ENCODE measurements around the gene ANKRD27. TPM values are rescaled to one million over a fixed set of nuclear protein-coding genes. Genes with fewer than 3 reads are reported as not detected.

Gene ANKRD27
- total RNA-seq, 1 donor = 31.5 TPM

GRCh38 chr19:32682317-32682716 is 7.3 kb upstream of the ANKRD27 start:
- Histone ChIP-seq H3K79me2 (ENCODE audit: insufficient read depth, low read length) (no peaks in the 10 kb centered on the region), H3K9me3 (ENCODE audit: low read depth, low read length) (no peaks in the 10 kb centered on the region), H4K20me1 (ENCODE audit: insufficient read depth, low read length) (no peaks in the 10 kb centered on the region), H3K36me3 (ENCODE audit: insufficient read depth, low read length) (no peaks in the 10 kb centered on the region), H2AFZ (ENCODE audit: low read length) (no peak overlapping the region), H3K4me1 (ENCODE audit: insufficient read depth, low read length) (no peaks in the 10 kb centered on the region), H3K4me3 (ENCODE audit: insufficient read depth, low read length) (no peak overlapping the region), H3K4me2 (ENCODE audit: insufficient read depth, low read length) (no peak overlapping the region), H3K27ac (ENCODE audit: low read depth, low read length) (no peak overlapping the region), H3K27me3 (ENCODE audit: insufficient read depth, low read length) (peaks cover 6% of the 10 kb centered on the region)
- DNase-seq (ENCODE audit: insufficient read length, low spot score, missing footprints) = no peak
- no peak for TF ChIP-seq CTCF (IDR thresholded peaks at IDR 0.05; ENCODE audit: extremely low read depth, low read depth, low read length)

GRCh38 chr19:32680986-32681385 is 6.0 kb upstream of the ANKRD27 start:
- Histone ChIP-seq H3K27ac (ENCODE audit: low read depth, low read length) (no peak overlapping the region), H3K79me2 (ENCODE audit: insufficient read depth, low read length) (no peaks in the 10 kb centered on the region), H4K20me1 (ENCODE audit: insufficient read depth, low read length) (no peaks in the 10 kb centered on the region), H3K4me2 (ENCODE audit: insufficient read depth, low read length) (no peak overlapping the region), H3K27me3 (ENCODE audit: insufficient read depth, low read length) (peaks cover 20% of the 10 kb centered on the region), H3K4me1 (ENCODE audit: insufficient read depth, low read length) (no peaks in the 10 kb centered on the region), H3K4me3 (ENCODE audit: insufficient read depth, low read length) (no peak overlapping the region), H2AFZ (ENCODE audit: low read length) (no peak overlapping the region), H3K9me3 (ENCODE audit: low read depth, low read length) (no peaks in the 10 kb centered on the region), H3K36me3 (ENCODE audit: insufficient read depth, low read length) (no peaks in the 10 kb centered on the region)
- DNase-seq (ENCODE audit: insufficient read length, low spot score, missing footprints) = no peak
- TF ChIP-seq CTCF (IDR thresholded peaks at IDR 0.05; ENCODE audit: extremely low read depth, low read depth, low read length) = no peak

- no peak for TF ChIP-seq CTCF (IDR thresholded peaks at IDR 0.05; ENCODE audit: extremely low read depth, low read depth, low read length)
- DNase-seq (ENCODE audit: insufficient read length, low spot score, missing footprints) = no peak
- Histone ChIP-seq H3K36me3 (ENCODE audit: insufficient read depth, low read length) (no peaks in the 10 kb centered on the region), H2AFZ (ENCODE audit: low read length) (no peak overlapping the region), H3K9me3 (ENCODE audit: low read depth, low read length) (no peaks in the 10 kb centered on the region), H3K4me2 (ENCODE audit: insufficient read depth, low read length) (no peak overlapping the region), H3K79me2 (ENCODE audit: insufficient read depth, low read length) (peaks cover 23% of the 10 kb centered on the region), H3K4me3 (ENCODE audit: insufficient read depth, low read length) (no peak overlapping the region), H3K27ac (ENCODE audit: low read depth, low read length) (no peak overlapping the region), H4K20me1 (ENCODE audit: insufficient read depth, low read length) (peaks cover 17% of the 10 kb centered on the region), H3K4me1 (ENCODE audit: insufficient read depth, low read length) (peaks cover 10% of the 10 kb centered on the region), H3K27me3 (ENCODE audit: insufficient read depth, low read length) (peaks cover 22% of the 10 kb centered on the region)
These were observed 2.7 kb upstream of the ANKRD27 start for GRCh38 chr19:32677657-32678056.

- Histone ChIP-seq H3K4me2 (ENCODE audit: insufficient read depth, low read length) (no peak overlapping the region), H3K36me3 (ENCODE audit: insufficient read depth, low read length) (no peaks in the 10 kb centered on the region), H3K27me3 (ENCODE audit: insufficient read depth, low read length) (peaks cover 22% of the 10 kb centered on the region), H3K9me3 (ENCODE audit: low read depth, low read length) (no peaks in the 10 kb centered on the region), H4K20me1 (ENCODE audit: insufficient read depth, low read length) (peaks cover 24% of the 10 kb centered on the region), H3K4me3 (ENCODE audit: insufficient read depth, low read length) (no peak overlapping the region), H2AFZ (ENCODE audit: low read length) (no peak overlapping the region), H3K79me2 (ENCODE audit: insufficient read depth, low read length) (peaks cover 30% of the 10 kb centered on the region), H3K4me1 (ENCODE audit: insufficient read depth, low read length) (peaks cover 10% of the 10 kb centered on the region), H3K27ac (ENCODE audit: low read depth, low read length) (no peak overlapping the region)
- no peak for TF ChIP-seq CTCF (IDR thresholded peaks at IDR 0.05; ENCODE audit: extremely low read depth, low read depth, low read length)
- DNase-seq (ENCODE audit: insufficient read length, low spot score, missing footprints) = no peak
These were observed 1.9 kb upstream of the ANKRD27 start for GRCh38 chr19:32676895-32677359.

All from osteoblast (primary cell).